OCI-LY1 (cell line): Measurements from ENCODE around the gene COL18A1.

Source experiments
- H2AFZ ChIP-seq: fragments of 200-600 bp; sonication (generic), shearing (Covaris generic); 2 replicates; pipeline ENCODE4 v1.6.0; 2014; ENCODE audit warnings: antibody characterized with exemption, mild to moderate bottlenecking, low read length
- H3F3A ChIP-seq: fragments of 200-600 bp; sonication (generic), shearing (Covaris generic); 2 replicates; pipeline ENCODE4 v1.6.0; 2014; ENCODE audit warnings: mild to moderate bottlenecking, antibody characterized with exemption, low read length, moderate library complexity; ENCODE audit not compliant: insufficient read depth
- H3K27ac ChIP-seq: fragments of 200-600 bp; sonication (generic); 2 replicates; pipeline ENCODE4 v1.5.1; 2014; ENCODE audit warnings: low read length, mixed run types, mild to moderate bottlenecking, low read depth; ENCODE audit not compliant: poor library complexity, severe bottlenecking
- H3K27me3 ChIP-seq: fragments of 200-600 bp; sonication (generic); 2 replicates; pipeline ENCODE4 v1.6.0; 2014; ENCODE audit warnings: antibody characterized with exemption, mild to moderate bottlenecking, low read length, moderate library complexity; ENCODE audit not compliant: insufficient read depth
- H3K36me3 ChIP-seq: fragments of 200-600 bp; sonication (generic); 2 replicates; pipeline ENCODE4 v1.6.1; 2014; ENCODE audit warnings: mild to moderate bottlenecking, antibody characterized with exemption, low read length, moderate library complexity, mixed read lengths; ENCODE audit not compliant: insufficient read depth
- H3K4me1 ChIP-seq: fragments of 200-600 bp; sonication (generic); 2 replicates; pipeline ENCODE4 v1.5.1; 2014; ENCODE audit warnings: mild to moderate bottlenecking, low read length, moderate library complexity; ENCODE audit not compliant: insufficient read depth, severe bottlenecking
- H3K4me2 ChIP-seq: fragments of 200-600 bp; sonication (generic), shearing (Covaris generic); 2 replicates; pipeline ENCODE4 v1.6.1; 2014; ENCODE audit warnings: low read length
- H3K4me3 ChIP-seq: fragments of 200-600 bp; sonication (generic); 2 replicates; pipeline ENCODE4 v1.5.1; 2014; ENCODE audit warnings: low read length, low read depth, mild to moderate bottlenecking, mixed read lengths; ENCODE audit not compliant: poor library complexity, severe bottlenecking
- H3K79me2 ChIP-seq: fragments of 200-600 bp; shearing (Covaris generic); 2 replicates; pipeline ENCODE4 v1.6.1; 2016; ENCODE audit warnings: mixed run types, low read length, mixed read lengths; ENCODE audit not compliant: insufficient read depth
- H3K9ac ChIP-seq: fragments of 200-600 bp; sonication (generic), shearing (Covaris generic); 2 replicates; pipeline ENCODE4 v1.6.1; 2014; ENCODE audit warnings: mild to moderate bottlenecking, low read length, mixed read lengths
- H3K9me2 ChIP-seq: fragments of 200-600 bp; sonication (generic), shearing (Covaris generic); 2 replicates; pipeline ENCODE4 v1.6.1; 2014; ENCODE audit warnings: low read depth, mild to moderate bottlenecking, low read length, mixed read lengths
- H3K9me3 ChIP-seq: fragments of 200-600 bp; shearing (Covaris generic); 2 replicates; pipeline ENCODE4 v1.6.1; 2014; ENCODE audit warnings: low read length, mixed read lengths
- H4K20me1 ChIP-seq: fragments of 200-600 bp; sonication (generic), shearing (Covaris generic); 2 replicates; pipeline ENCODE4 v1.6.0; 2016; ENCODE audit warnings: mild to moderate bottlenecking, low read length; ENCODE audit not compliant: insufficient read depth
- EZH2 ChIP-seq: fragments of 200-600 bp; sonication (generic), shearing (Covaris generic); IDR thresholded peaks from 2 replicates; pipeline ENCODE4 v1.8.0; 2017; ENCODE audit warnings: borderline replicate concordance, mixed run types, mild to moderate bottlenecking, antibody characterized with exemption, low read length, moderate library complexity, mixed read lengths
- TF ChIP-seq, protein P1 (sequence below): fragments of 200-600 bp; sonication (generic), shearing (Covaris generic); IDR thresholded peaks from 2 replicates; pipeline ENCODE4 v1.5.1; 2017; ENCODE audit warnings: mild to moderate bottlenecking, antibody characterized with exemption, low read length, moderate library complexity, mixed read lengths

Gene COL18A1

GRCh38 chr21:45513003-45513717 lies 108.2 kb downstream of the COL18A1 start:
- H3K4me2 ChIP-seq = no peak overlapping the region
- H3K27me3 ChIP-seq = 0 out of 2 replicates have a peak, but pooled peaks cover 2% of the 10 kb centered on the region
- no peaks in the 10 kb centered on the region for H3F3A ChIP-seq
- H3K4me1 ChIP-seq = no peaks in the 10 kb centered on the region
- TF ChIP-seq, protein P1, sequence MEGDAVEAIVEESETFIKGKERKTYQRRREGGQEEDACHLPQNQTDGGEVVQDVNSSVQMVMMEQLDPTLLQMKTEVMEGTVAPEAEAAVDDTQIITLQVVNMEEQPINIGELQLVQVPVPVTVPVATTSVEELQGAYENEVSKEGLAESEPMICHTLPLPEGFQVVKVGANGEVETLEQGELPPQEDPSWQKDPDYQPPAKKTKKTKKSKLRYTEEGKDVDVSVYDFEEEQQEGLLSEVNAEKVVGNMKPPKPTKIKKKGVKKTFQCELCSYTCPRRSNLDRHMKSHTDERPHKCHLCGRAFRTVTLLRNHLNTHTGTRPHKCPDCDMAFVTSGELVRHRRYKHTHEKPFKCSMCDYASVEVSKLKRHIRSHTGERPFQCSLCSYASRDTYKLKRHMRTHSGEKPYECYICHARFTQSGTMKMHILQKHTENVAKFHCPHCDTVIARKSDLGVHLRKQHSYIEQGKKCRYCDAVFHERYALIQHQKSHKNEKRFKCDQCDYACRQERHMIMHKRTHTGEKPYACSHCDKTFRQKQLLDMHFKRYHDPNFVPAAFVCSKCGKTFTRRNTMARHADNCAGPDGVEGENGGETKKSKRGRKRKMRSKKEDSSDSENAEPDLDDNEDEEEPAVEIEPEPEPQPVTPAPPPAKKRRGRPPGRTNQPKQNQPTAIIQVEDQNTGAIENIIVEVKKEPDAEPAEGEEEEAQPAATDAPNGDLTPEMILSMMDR = no peak
- no peak for TF ChIP-seq EZH2
- H2AFZ ChIP-seq = no peak overlapping the region
- peaks cover 1% of the 10 kb centered on the region; the same call in 1 of the 2 replicates for H3K36me3 ChIP-seq
- no peaks in the 10 kb centered on the region for H3K79me2 ChIP-seq
- H3K9me3 ChIP-seq = no peaks in the 10 kb centered on the region
- no peak overlapping the region for H3K9ac ChIP-seq
- H3K9me2 ChIP-seq = no peaks in the 10 kb centered on the region
- H3K4me3 ChIP-seq = no peak overlapping the region
- H3K27ac ChIP-seq = no peak overlapping the region
- H4K20me1 ChIP-seq = no peaks in the 10 kb centered on the region

GRCh38 chr21:45513741-45514310 lies 108.9 kb downstream of the COL18A1 start:
- no peaks in the 10 kb centered on the region for H3F3A ChIP-seq
- no peak overlapping the region for H3K9ac ChIP-seq
- 0 out of 2 replicates have a peak, but pooled peaks cover 4% of the 10 kb centered on the region for H3K9me3 ChIP-seq

GRCh38 chr21:45514311-45515021 lies 109.5 kb downstream of the COL18A1 start:
- Histone ChIP-seq H3K9me2 (no peaks in the 10 kb centered on the region), H3K4me3 (no peak overlapping the region), H3K4me2 (no peak overlapping the region), H4K20me1 (no peaks in the 10 kb centered on the region), H3F3A (no peaks in the 10 kb centered on the region), H3K9me3 (0 out of 2 replicates have a peak, but pooled peaks cover 4% of the 10 kb centered on the region), H3K9ac (no peak overlapping the region), H2AFZ (no peak overlapping the region), H3K4me1 (no peaks in the 10 kb centered on the region), H3K27ac (no peak overlapping the region), H3K27me3 (no peaks in the 10 kb centered on the region), H3K36me3 (peaks cover 14% of the 10 kb centered on the region), H3K79me2 (no peaks in the 10 kb centered on the region)
- no peak for TF ChIP-seq EZH2
- TF ChIP-seq, protein P1 = no peak

More at GRCh38 chr21:45513741-45514310, 108.9 kb downstream of the COL18A1 start:
- no peaks in the 10 kb centered on the region for H3K27me3 ChIP-seq
- H3K4me3 ChIP-seq = no peak overlapping the region
- H2AFZ ChIP-seq = no peak overlapping the region
- H3K4me1 ChIP-seq = no peaks in the 10 kb centered on the region
- H3K9me2 ChIP-seq = no peaks in the 10 kb centered on the region
- no peaks in the 10 kb centered on the region for H3K79me2 ChIP-seq
- TF ChIP-seq EZH2 = no peak
- TF ChIP-seq, protein P1 = no peak
- H3K4me2 ChIP-seq = no peak overlapping the region
- peaks cover 8% of the 10 kb centered on the region for H3K36me3 ChIP-seq
- no peaks in the 10 kb centered on the region for H4K20me1 ChIP-seq
- no peak overlapping the region for H3K27ac ChIP-seq
